SKM-1 treated with dmso at 0.1 percent for 144 hours (cell line): ENCODE data around the gene SNX5.

ENCODE experiments used
- DNase-seq: peaks from one replicate; lab custom pipeline; 2025; ENCODE audit not compliant: unreplicated experiment; lab: John Stamatoyannopoulos, UW

SNX5 gene

GRCh38 chr20:17968366-17969277 is at the start of gene SNX5, which contains the start of gene MGME1:
Gene SNX5, minus strand, starts transcription at chr20:17968794. Its CDS starts 369 bp downstream, at chr20:17968425.
Gene MGME1, plus strand, starts transcription at chr20:17969018. Its CDS starts 842 bp downstream, at chr20:17969860.
- DNase-seq = peak; percentile 90

GRCh38 chr20:18018100-18018499 is 49.5 kb upstream of the SNX5 start:
- no peak for DNase-seq

GRCh38 chr20:18016772-18017171 is 48.2 kb upstream of the SNX5 start:
- no peak for DNase-seq

GRCh38 chr20:18014411-18014810 is 45.8 kb upstream of the SNX5 start:
- DNase-seq = no peak

- no peak for DNase-seq
Measured at GRCh38 chr20:18012901-18013300, 44.3 kb upstream of the SNX5 start.

- no peak for DNase-seq
Measured at GRCh38 chr20:18011951-18012645, 43.5 kb upstream of the SNX5 start.

GRCh38 chr20:18011482-18011881 is 42.9 kb upstream of the SNX5 start:
- no peak for DNase-seq

- DNase-seq = no peak
Measured at GRCh38 chr20:18009116-18009515, 40.5 kb upstream of the SNX5 start.

- DNase-seq = no peak
Measured at GRCh38 chr20:18007534-18008292, 39.1 kb upstream of the SNX5 start.

GRCh38 chr20:18006684-18007083 is 38.1 kb upstream of the SNX5 start:
- DNase-seq = no peak

- DNase-seq = no peak
Measured at GRCh38 chr20:18005990-18006364, 37.4 kb upstream of the SNX5 start.

- DNase-seq = no peak
Measured at GRCh38 chr20:18005170-18005989, 36.8 kb upstream of the SNX5 start.

- no peak for DNase-seq
Measured at GRCh38 chr20:18004384-18005031, 35.9 kb upstream of the SNX5 start.

GRCh38 chr20:18003897-18004296 is 35.3 kb upstream of the SNX5 start:
- no peak for DNase-seq

- no peak for DNase-seq
Measured at GRCh38 chr20:18001131-18001921, 32.7 kb upstream of the SNX5 start.

- no peak for DNase-seq
Measured at GRCh38 chr20:17999566-17999965, 31.0 kb upstream of the SNX5 start.

- no peak for DNase-seq
Measured at GRCh38 chr20:17998446-17998845, 29.9 kb upstream of the SNX5 start.

- DNase-seq = peak; percentile 15
Measured at GRCh38 chr20:17995967-17996819, 27.6 kb upstream of the SNX5 start.
